Upper lobe of right lung (tissue), 1 donor: ENCODE data around the gene NLRC3. TPM values are rescaled to one million over a fixed set of nuclear protein-coding genes. Genes with fewer than 3 reads are reported as not detected.

Experiments used
- ATAC-seq: fragments of 200-7000 bp; cut with Tn5 transposase; one replicate; pipeline ENCODE4 v1.9.1; 2020; ENCODE audit warnings: mild to moderate bottlenecking, moderate library complexity
- DNase-seq: peaks from one replicate; pipeline ENCODE4 v3.0.0-alpha.2; 2020
- H3K27ac ChIP-seq: fragments of 200-600 bp; one replicate; pipeline ENCODE4 v1.8.0; 2022
- H3K27me3 ChIP-seq: fragments of 200-600 bp; one replicate; pipeline ENCODE4 v1.8.0; 2022; ENCODE audit warnings: mild to moderate bottlenecking
- H3K36me3 ChIP-seq: fragments of 200-600 bp; one replicate; pipeline ENCODE4 v1.8.0; 2022
- H3K4me1 ChIP-seq: fragments of 200-600 bp; one replicate; pipeline ENCODE4 v1.8.0; 2022
- H3K4me3 ChIP-seq: fragments of 200-600 bp; one replicate; pipeline ENCODE4 v1.8.0; 2022; ENCODE audit warnings: mild to moderate bottlenecking
- H3K9me3 ChIP-seq: fragments of 200-600 bp; one replicate; pipeline ENCODE4 v1.8.0; 2022
- CTCF ChIP-seq: fragments of 200-600 bp; IDR thresholded peaks from one replicate; pipeline ENCODE4 v1.8.0; 2022; ENCODE audit warnings: antibody characterized with exemption
- intact Hi-C: fragments of 100-400 bp; cut with DNase I; formaldehyde crosslinking; loops from one replicate; pipeline ENCODE4 v1.11.0; 2022
- total RNA-seq: library from RNA; stranded (reverse); fragmentation: NEBNext Ultra II Directional; extraction: Animal tissue kit (Norgen Biotek cat#: 25700); gene quantifications from one replicate; pipeline ENCODE4 v1.2.1, GENCODE V29; 2021
- donor health status: DM: no; HTN: yes; CAD: no; lungs with severe emphysema.

NLRC3 gene
- total RNA-seq, 1 donor from 2014 or later, result 5.5 TPM

DNA sequence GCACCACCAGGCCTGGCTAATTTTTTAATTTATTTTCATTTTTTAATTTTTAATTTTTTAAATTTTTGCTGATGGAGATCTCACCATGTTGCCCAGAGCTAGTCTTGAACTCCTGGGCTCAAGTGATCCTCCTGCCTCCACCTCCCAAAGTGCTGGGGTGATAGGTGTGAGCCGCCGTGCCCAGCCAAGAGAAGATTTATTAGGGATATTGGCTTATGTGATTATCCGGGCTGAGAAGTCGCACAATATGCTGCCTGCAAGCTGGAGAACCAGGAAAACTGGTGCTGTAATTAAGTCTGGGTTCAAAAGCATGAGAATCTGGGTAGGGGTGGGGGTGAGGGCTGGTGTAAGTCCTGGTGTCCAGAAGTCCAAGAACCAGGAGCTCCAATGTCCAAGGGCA, 79.4 kb downstream of the NLRC3 start:
- intact Hi-C loops, result no loop called here
- no peak for TF ChIP-seq CTCF
- no peaks in the 10 kb centered on the region for H3K36me3 ChIP-seq
- peaks cover 9% of the 10 kb centered on the region for H3K4me1 ChIP-seq
- no peaks in the 10 kb centered on the region for H3K27me3 ChIP-seq
- ATAC-seq (no peak), DNase-seq (peak; percentile 18)
- no peaks in the 10 kb centered on the region for H3K9me3 ChIP-seq
- H3K27ac ChIP-seq, result no peak overlapping the region
- H3K4me3 ChIP-seq, result no peak overlapping the region

DNA sequence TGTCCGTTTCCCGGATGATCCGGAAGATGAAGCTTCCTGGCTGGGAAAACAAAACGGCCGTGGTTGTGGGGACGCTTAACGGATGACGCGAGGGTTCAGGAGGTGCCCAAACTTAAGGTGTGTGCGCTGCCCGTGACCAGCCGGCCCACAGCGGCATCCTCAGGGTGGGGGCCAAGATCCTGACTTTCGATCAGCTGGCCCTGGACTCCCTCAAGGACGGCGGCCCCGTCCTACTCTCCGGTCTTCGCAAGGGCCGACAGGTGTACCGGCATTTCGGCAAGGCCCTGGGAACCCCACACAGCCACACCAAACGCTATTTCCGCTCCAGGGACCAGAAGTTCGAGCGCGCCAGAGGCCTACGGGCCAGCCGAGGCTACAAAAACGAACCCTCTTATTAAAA, 80.8 kb downstream of the NLRC3 start:
- H3K9me3 ChIP-seq, result no peaks in the 10 kb centered on the region
- DNase-seq (peak; percentile 44), ATAC-seq (no peak)
- no peak for TF ChIP-seq CTCF
- intact Hi-C loops, result no loop called here
- no peaks in the 10 kb centered on the region for H3K27me3 ChIP-seq
- no peak overlapping the region for H3K4me3 ChIP-seq
- H3K27ac ChIP-seq, result no peak overlapping the region
- no peaks in the 10 kb centered on the region for H3K4me1 ChIP-seq
- no peaks in the 10 kb centered on the region for H3K36me3 ChIP-seq

- Histone ChIP-seq H3K27ac (no peak within 1 kb of the TSS), H3K4me1 (no peaks in the 10 kb centered on the region), H3K9me3 (no peaks in the 10 kb centered on the region), H3K4me3 (no peak within 1 kb of the TSS), H3K27me3 (no peaks in the 10 kb centered on the region), H3K36me3 (no peaks in the 10 kb centered on the region)
- intact Hi-C loops, result no loop called here
- DNase-seq, result peak; percentile 32
- no peak for TF ChIP-seq CTCF
- ATAC-seq, result no peak
These were observed 82.0 kb downstream of the NLRC3 start, which contains the start of gene C16orf90 for GRCh38 chr16:3495176-3495575. Gene C16orf90, minus strand, starts transcription at chr16:3495489. Its CDS starts 68 bp downstream, at chr16:3495421.

GRCh38 chr16:3494386-3494973, 82.7 kb downstream of the NLRC3 start:
- Histone ChIP-seq H3K36me3 (no peaks in the 10 kb centered on the region), H3K4me3 (no peak overlapping the region), H3K9me3 (no peaks in the 10 kb centered on the region), H3K27me3 (no peaks in the 10 kb centered on the region), H3K4me1 (no peaks in the 10 kb centered on the region), H3K27ac (no peak overlapping the region)
- ATAC-seq, result no peak
- intact Hi-C loops, result no loop called here
- peak; percentile 63 for DNase-seq
- TF ChIP-seq CTCF, result no peak

DNA sequence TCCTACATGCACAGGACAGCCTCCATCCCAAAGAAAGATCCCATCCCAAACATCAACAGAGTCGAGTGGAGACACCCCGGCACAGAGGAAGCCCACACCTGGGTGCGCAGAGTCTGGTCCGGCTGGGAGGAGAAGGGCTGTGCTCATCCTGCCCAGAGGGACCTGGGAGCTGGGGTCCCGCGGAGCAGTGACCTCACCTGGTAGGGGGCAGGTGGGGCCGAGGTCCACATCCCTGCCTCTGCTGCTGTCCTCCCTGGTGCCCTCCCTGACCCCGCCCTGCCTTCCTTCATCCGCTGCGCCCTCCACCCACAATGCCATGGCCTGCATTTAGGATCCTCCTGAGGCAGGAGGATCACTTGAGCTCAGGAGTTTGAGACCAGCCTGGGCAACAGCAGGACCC, 84.8 kb downstream of the NLRC3 start:
- H3K4me3 ChIP-seq, result no peak overlapping the region
- H3K4me1 ChIP-seq, result no peaks in the 10 kb centered on the region
- ATAC-seq (no peak), DNase-seq (no peak)
- H3K36me3 ChIP-seq, result no peaks in the 10 kb centered on the region
- H3K27me3 ChIP-seq, result no peaks in the 10 kb centered on the region
- no peak overlapping the region for H3K27ac ChIP-seq
- TF ChIP-seq CTCF, result no peak
- H3K9me3 ChIP-seq, result no peaks in the 10 kb centered on the region
- intact Hi-C loops, result no loop called here
